Measurements from ENCODE around the gene ABI3BP.

Gene ABI3BP

DNA sequence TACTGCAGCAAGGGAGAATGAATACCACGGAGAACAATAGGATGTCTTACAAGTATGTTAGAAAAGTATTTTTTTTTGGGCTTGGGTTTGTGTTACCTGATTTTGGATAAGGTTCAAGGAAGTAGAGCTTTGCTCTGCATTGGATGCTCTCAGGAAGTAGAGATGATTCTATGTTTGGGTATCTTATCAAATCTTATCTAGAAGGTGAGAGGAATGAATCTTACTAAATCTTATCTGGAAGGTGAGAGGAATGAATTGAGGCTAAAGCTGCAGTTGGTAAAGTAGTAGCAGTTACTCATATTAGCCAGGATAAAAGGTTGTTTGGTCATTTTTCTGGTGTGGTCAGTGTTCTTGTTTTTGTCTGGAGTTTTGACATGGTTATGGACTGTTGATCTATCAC, 266.5 kb downstream of the ABI3BP start:
- no peaks in the 10 kb centered on the region for H3K27me3 Mint-ChIP-seq (ENCODE audit: low read depth)
- H3K36me3 Mint-ChIP-seq (ENCODE audit: low read depth): peaks cover 63% of the 10 kb centered on the region
- H3K27ac Mint-ChIP-seq: no peak overlapping the region
- no peaks in the 10 kb centered on the region for H3K4me1 Mint-ChIP-seq
- TF ChIP-seq, protein P1, sequence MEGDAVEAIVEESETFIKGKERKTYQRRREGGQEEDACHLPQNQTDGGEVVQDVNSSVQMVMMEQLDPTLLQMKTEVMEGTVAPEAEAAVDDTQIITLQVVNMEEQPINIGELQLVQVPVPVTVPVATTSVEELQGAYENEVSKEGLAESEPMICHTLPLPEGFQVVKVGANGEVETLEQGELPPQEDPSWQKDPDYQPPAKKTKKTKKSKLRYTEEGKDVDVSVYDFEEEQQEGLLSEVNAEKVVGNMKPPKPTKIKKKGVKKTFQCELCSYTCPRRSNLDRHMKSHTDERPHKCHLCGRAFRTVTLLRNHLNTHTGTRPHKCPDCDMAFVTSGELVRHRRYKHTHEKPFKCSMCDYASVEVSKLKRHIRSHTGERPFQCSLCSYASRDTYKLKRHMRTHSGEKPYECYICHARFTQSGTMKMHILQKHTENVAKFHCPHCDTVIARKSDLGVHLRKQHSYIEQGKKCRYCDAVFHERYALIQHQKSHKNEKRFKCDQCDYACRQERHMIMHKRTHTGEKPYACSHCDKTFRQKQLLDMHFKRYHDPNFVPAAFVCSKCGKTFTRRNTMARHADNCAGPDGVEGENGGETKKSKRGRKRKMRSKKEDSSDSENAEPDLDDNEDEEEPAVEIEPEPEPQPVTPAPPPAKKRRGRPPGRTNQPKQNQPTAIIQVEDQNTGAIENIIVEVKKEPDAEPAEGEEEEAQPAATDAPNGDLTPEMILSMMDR (IDR thresholded peaks at IDR 0.05; ENCODE audit: unreplicated experiment in 3 of 3): no peak
- no peak overlapping the region for H3K4me3 Mint-ChIP-seq
- H3K9me3 Mint-ChIP-seq: no peaks in the 10 kb centered on the region

DNA sequence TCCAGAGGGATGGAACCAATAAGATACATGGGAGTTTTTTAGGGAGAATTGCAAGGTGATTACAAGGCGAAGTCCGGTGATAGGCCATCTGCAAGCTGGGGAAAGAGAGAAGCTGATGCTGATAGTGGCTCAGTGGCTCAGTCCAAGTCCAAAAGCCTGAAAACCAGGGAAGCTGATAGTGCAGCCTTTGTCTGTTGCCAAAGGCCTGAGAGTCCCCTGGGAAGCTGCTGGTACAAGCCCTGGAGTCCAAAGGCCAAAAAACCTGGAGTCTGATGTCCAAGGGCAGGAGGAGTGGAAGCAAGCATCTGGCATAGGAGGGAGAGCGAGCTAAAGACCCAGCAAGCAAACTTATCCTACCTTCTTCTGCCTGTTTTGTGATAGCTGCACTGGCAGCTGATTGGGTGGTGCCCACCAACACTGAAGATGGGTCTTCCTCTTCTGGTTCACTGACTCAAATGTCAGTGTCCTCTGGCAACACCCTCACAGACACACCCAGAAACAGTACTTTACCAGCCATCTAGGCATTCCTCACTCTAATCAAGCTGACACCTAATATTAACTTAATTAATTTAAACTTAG, 267.2 kb downstream of the ABI3BP start:
- no peak overlapping the region for H3K27ac Mint-ChIP-seq
- TF ChIP-seq, protein P1 (IDR thresholded peaks at IDR 0.05; ENCODE audit: unreplicated experiment in 3 of 3): no peak
- H3K4me1 Mint-ChIP-seq: no peaks in the 10 kb centered on the region
- peaks cover 70% of the 10 kb centered on the region for H3K36me3 Mint-ChIP-seq (ENCODE audit: low read depth)
- H3K9me3 Mint-ChIP-seq: no peaks in the 10 kb centered on the region
- H3K4me3 Mint-ChIP-seq: no peak overlapping the region
- H3K27me3 Mint-ChIP-seq (ENCODE audit: low read depth): no peaks in the 10 kb centered on the region

DNA sequence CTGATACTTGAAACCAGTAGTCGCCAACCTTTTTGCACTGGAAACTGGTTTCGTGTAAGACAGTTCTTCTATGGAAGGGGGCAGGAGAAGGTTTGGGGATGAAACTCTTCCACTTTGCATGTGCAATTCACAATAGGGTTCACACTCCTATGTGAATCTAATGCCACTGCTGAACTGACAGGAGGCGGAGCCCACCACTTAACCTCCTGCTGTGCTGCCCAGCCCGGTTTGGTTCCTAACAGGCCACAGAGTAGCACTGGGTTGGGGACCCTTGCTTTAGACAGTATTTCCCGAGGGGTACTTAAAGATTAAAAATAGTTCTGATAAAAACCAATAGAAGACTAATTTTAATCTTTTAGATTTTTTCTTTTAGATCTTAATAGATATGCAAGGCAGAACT, 272.8 kb downstream of the ABI3BP start:
- Mint-ChIP-seq H3K4me1 (peaks cover 19% of the 10 kb centered on the region), H3K27me3 (ENCODE audit: low read depth) (no peaks in the 10 kb centered on the region), H3K36me3 (ENCODE audit: low read depth) (peaks cover 89% of the 10 kb centered on the region), H3K27ac (no peak overlapping the region), H3K9me3 (no peaks in the 10 kb centered on the region), H3K4me3 (no peak overlapping the region)
- TF ChIP-seq, protein P1 (IDR thresholded peaks at IDR 0.05; ENCODE audit: unreplicated experiment in 3 of 3): no peak

DNA sequence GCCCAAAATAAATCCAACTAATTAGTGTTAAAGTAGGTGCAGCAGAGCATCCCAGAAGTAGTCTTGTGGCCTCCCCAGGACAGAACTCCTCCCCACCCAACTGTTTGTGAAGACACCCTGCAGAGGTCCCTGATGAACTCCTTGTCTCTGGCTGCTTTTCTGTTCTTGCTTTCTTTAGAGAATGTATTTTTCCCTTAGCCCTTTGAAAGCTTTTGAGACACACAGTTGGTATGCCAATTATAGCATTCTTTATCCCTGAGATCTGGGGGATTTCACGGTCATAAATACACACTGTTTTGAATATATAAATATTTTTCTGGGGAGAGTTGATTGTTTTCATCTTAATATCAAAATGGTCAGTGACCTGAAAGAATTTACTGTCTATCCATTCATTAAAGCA, 274.1 kb downstream of the ABI3BP start:
- peaks cover 90% of the 10 kb centered on the region for H3K36me3 Mint-ChIP-seq (ENCODE audit: low read depth)
- peak overlapping the region in 1 of 3 experiments; percentile 11 for H3K27ac Mint-ChIP-seq
- TF ChIP-seq, protein P1 (IDR thresholded peaks at IDR 0.05; ENCODE audit: unreplicated experiment in 3 of 3): no peak
- H3K27me3 Mint-ChIP-seq (ENCODE audit: low read depth): no peaks in the 10 kb centered on the region
- no peak overlapping the region for H3K4me3 Mint-ChIP-seq
- peaks cover 25% of the 10 kb centered on the region for H3K4me1 Mint-ChIP-seq
- H3K9me3 Mint-ChIP-seq: no peaks in the 10 kb centered on the region

DNA sequence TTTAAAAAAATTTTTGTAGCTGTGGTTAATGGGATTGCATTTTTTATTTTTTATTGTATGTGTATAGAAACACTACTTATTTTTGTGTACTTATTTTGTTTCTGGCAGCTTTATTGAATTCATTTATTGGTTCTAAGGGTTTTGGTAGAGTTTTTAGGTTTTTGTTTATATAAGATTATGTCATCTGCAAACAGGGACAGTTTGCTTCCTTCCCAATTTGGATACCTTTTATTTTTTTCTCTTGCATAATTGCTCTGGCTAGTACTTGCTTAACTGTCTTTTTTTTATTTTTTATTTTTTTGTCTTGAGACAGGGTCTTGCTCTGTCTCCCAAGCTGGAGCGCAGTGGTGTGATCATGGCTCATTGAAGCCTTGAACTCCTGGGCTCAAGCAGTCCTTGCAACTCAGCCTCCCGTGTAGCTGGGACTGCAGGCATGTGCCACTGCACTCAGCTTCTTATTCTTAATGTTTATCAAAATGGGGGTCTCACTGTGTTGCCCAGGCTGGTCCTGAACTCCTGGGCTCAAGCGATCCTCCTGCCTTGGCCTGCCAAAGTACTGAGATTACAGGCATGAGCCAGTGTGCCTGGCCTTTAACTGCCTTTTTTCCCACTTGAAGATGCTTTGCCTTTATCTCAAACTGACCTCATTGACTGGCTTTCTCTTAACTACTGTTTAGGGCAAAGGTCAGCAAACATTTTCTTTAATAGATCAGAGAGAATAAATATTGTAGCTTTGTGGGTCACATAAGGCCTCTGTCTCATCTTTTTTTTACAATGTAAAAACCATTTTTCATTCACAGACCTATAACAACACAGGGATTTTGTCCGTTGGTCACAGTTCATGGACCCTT, 275.4 kb downstream of the ABI3BP start:
- H3K4me3 Mint-ChIP-seq: no peak overlapping the region
- TF ChIP-seq, protein P1 (IDR thresholded peaks at IDR 0.05; ENCODE audit: unreplicated experiment in 3 of 3): no peak
- no peaks in the 10 kb centered on the region for H3K27me3 Mint-ChIP-seq (ENCODE audit: low read depth)
- H3K36me3 Mint-ChIP-seq (ENCODE audit: low read depth): peaks cover 95% of the 10 kb centered on the region
- H3K9me3 Mint-ChIP-seq: no peaks in the 10 kb centered on the region
- H3K27ac Mint-ChIP-seq: no peak overlapping the region
- peaks cover 33% of the 10 kb centered on the region for H3K4me1 Mint-ChIP-seq
